Measurements from ENCODE around the gene HIP1R.

GRCh38 chr12:122846622-122847515, 11.6 kb downstream of the HIP1R start:
- TF ChIP-seq REST (IDR thresholded peaks at IDR 0.05; ENCODE audit: low read depth) (no peak), USF1 (IDR thresholded peaks at IDR 0.05) (no peak), TAF1 (IDR thresholded peaks at IDR 0.05; ENCODE audit: low read depth) (no peak), TCF12 (IDR thresholded peaks at IDR 0.05; ENCODE audit: low read depth) (no peak), FOXM1 (IDR thresholded peaks at IDR 0.05; ENCODE audit: borderline replicate concordance, low read depth) (no peak), ZBTB7A (IDR thresholded peaks at IDR 0.05; ENCODE audit: low read depth) (no peak), RAD21 (IDR thresholded peaks at IDR 0.05; ENCODE audit: low read depth) (no peak), YY1 (IDR thresholded peaks at IDR 0.05; ENCODE audit: low read depth) (no peak), MAX (IDR thresholded peaks at IDR 0.05) (no peak), CREB1 (IDR thresholded peaks at IDR 0.05; ENCODE audit: low read depth) (no peak), CEBPB (IDR thresholded peaks at IDR 0.05) (no peak), EP300 (IDR thresholded peaks at IDR 0.05; ENCODE audit: borderline replicate concordance) (no peak), TEAD4 (IDR thresholded peaks at IDR 0.05) (no peak)

Data from Ishikawa (cell line).